ENCODE data around the gene VTI1A. TPM values are rescaled to one million over a fixed set of nuclear protein-coding genes. Genes with fewer than 3 reads are reported as not detected.

Gene VTI1A
- total RNA-seq, 2 experiments from 2014 or later = 27.1 to 33.4 TPM

DNA sequence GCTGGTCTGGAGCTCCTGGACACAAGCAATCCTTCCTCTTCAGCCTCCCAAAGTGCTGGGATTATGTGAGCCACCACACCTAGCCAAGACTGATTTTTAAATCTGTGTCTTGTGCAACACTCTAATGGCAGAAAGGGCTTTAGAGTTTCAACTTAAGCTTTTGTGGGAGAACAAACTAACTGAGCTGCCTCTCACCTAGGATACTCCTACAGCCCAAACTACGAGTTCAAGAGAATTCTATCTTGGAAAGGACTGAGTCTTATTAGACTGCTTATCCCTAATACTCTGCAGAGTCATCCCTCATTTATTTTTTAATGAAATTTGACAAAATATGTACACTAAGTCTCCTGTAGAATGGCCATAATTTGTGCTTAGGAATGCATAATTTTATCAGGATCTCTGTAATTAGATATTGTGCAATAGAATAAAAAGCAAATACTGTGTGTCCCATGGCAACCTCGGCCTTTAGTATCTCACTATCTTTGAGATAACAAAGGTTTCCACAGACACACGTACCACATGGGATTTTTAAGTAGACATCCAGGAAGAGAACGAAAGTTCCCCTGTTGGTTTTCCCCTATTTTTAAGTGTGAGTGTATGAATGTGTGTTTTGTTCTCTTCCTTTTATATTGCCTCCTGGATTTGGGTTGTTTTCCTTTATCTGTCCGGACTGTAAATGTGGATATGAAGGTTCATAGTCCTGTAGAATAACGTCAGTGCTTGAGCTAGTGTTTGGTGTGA lies 303.6 kb downstream of the VTI1A start:
- Mint-ChIP-seq H3K27me3 (no peaks in the 10 kb centered on the region), H3K9me3 (ENCODE audit: low read depth) (no peaks in the 10 kb centered on the region), H3K27ac (no peak overlapping the region), H3K4me1 (no peaks in the 10 kb centered on the region), H3K36me3 (ENCODE audit: low read depth) (peaks cover 7% of the 10 kb centered on the region), H3K4me3 (no peak overlapping the region)
- DNase-seq (no peak), ATAC-seq (no peak)
- ChIA-PET POLR2A (no interaction called here), CTCF (interaction anchor here (0.7 to 0.9 kb wide), 2 partner anchors 36 to 366 kb away, joined by 3 to 4 read pairs; no protein-coding TSS in a partner anchor)
- intact Hi-C loops (cut with DNase I, micrococcal nuclease) = no loop called here

DNA sequence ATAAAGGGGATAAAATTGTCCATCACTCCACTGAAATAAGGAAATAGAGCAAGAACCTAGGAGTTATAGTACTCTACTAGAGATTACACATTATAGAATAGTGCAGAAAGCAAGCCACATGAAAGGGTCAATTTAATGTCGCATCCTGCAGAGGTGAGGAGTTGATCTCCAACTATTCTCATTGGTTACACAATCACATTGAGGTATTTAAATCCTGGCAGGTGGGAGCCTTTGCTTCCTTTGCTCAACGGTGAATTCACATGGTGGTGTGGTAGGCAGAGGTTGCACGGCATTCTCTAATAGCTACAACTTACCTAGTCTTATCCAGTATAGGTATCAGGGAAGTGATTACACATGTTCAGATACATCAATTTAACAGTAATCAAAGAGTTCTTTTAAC lies 304.6 kb downstream of the VTI1A start:
- Mint-ChIP-seq H3K27me3 (no peaks in the 10 kb centered on the region), H3K9me3 (ENCODE audit: low read depth) (no peaks in the 10 kb centered on the region), H3K27ac (no peak overlapping the region), H3K36me3 (ENCODE audit: low read depth) (peaks cover 7% of the 10 kb centered on the region), H3K4me3 (no peak overlapping the region), H3K4me1 (no peaks in the 10 kb centered on the region)
- DNase-seq (no peak), ATAC-seq (no peak)
- intact Hi-C loops (cut with DNase I, micrococcal nuclease) = no loop called here
- ChIA-PET CTCF (interaction anchor here (0.7 kb wide), 1 partner anchor 365 kb away, joined by 3 read pairs; no protein-coding TSS in a partner anchor), POLR2A (no interaction called here)

DNA sequence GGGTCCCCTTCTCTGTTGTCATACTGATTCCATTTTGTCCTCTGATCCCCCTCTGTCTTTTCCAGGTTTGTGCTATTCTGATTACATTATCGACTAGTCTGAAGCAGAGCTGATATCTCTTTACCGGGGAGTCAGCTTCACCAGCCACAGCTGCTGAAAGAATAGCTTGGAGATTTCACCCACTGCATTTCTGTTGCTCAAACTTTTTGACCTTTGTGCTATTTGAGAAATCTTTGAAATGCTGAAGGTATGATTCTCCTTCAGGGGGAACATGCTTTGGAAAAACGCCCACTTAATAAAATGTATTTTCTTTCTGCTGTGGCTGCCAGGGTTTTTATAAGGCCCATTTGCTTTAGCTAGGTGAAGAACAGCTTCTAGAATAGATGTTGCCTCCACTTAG lies 305.3 kb downstream of the VTI1A start:
- H3K4me3 Mint-ChIP-seq = no peak overlapping the region
- intact Hi-C loops (cut with DNase I, micrococcal nuclease) = no loop called here
- no peaks in the 10 kb centered on the region for H3K27me3 Mint-ChIP-seq
- DNase-seq (no peak), ATAC-seq (no peak)
- ChIA-PET POLR2A (no interaction called here), CTCF (interaction anchor here (0.9 kb wide), 1 partner anchor 11 kb away, joined by 3 read pairs; no protein-coding TSS in a partner anchor)
- H3K27ac Mint-ChIP-seq = no peak overlapping the region
- H3K9me3 Mint-ChIP-seq (ENCODE audit: low read depth) = no peaks in the 10 kb centered on the region
- peaks cover 9% of the 10 kb centered on the region for H3K36me3 Mint-ChIP-seq (ENCODE audit: low read depth)
- H3K4me1 Mint-ChIP-seq = no peaks in the 10 kb centered on the region

DNA sequence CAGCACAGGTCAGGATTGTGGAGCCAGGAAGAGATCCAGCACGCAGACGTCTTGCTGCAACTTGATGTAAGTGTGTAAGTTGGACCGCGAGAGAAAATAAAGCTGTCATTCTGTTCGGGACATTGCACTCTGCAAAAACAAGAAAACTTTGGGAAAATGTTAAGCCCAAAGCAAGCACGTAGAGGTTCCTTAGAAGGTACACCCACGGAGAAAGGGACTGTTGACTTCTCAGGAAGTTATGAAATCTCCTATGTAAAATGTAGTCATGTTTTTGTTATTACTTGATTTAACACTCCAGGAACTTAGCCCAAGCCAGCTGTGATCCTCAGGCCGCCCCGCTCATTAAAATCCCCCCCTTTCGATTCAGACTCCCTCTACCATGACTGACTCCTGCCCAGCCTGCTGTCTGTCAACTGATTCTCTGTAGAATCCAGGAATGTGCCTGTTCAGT lies 307.0 kb downstream of the VTI1A start:
- DNase-seq (no peak), ATAC-seq (no peak)
- Mint-ChIP-seq H3K4me3 (no peak overlapping the region), H3K36me3 (ENCODE audit: low read depth) (peaks cover 11% of the 10 kb centered on the region), H3K4me1 (no peaks in the 10 kb centered on the region), H3K27ac (no peak overlapping the region), H3K9me3 (ENCODE audit: low read depth) (no peaks in the 10 kb centered on the region), H3K27me3 (no peaks in the 10 kb centered on the region)
- CTCF ChIA-PET = no interaction called here
- intact Hi-C loops (cut with DNase I, micrococcal nuclease) = no loop called here
- POLR2A ChIA-PET = no interaction called here

DNA sequence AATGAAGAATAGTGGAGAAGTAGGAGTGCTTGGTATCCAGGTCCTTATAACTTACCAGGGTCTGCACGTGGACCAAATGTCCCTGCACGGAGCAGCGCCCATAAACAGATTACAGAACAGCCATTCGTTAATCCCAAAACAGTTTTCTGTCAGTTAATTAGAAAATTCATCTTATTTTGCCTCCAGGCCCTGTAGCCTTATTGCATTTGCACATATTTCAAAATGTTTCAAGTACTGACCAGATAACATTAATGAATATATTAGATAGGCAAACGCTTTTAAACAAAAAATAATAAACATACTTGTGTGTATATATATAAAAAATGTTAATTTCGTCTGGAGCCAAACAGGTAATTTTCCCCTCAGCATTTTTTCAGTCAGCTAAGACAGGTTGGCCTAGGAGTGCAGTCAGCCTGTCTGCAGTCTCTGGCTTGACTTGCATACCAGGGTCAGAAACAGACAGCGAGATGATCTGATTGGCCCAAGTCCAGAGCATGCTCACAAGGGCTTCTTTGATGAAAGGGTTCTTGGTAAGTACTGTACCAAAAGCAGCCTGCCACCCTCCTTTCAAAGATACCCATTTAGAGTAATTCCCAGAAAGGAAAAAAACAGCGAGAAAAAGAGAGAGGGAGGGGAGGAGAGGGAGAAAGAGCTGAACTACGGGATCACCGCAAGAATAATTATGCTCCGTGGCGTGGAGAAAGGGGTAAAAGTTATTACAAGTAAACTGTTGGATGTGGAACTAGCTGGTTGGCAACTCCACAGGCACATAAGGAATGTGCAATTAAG lies 308.6 kb downstream of the VTI1A start:
- intact Hi-C loops (cut with DNase I, micrococcal nuclease) = no loop called here
- POLR2A ChIA-PET = no interaction called here
- no peaks in the 10 kb centered on the region for H3K4me1 Mint-ChIP-seq

DNA sequence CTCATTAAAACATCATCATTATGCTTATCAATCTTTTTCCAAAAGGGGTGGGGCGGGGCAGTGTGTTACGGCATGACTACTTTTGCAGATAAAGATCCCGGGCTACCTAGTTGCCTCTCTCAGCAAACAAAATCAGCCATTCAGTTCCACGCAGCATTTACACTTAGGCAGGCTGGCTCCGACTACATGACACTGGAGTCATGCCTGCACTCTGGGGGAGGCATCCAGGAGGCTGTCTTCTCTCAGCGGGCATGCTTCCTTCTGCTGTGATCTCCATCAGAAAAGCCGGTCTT lies 309.2 kb downstream of the VTI1A start:
- POLR2A ChIA-PET = no interaction called here
- intact Hi-C loops (cut with DNase I, micrococcal nuclease) = no loop called here
- H3K4me3 Mint-ChIP-seq = no peak overlapping the region
- ATAC-seq = no peak
- no peak overlapping the region for H3K27ac Mint-ChIP-seq
- no peaks in the 10 kb centered on the region for H3K9me3 Mint-ChIP-seq (ENCODE audit: low read depth)
- no peaks in the 10 kb centered on the region for H3K4me1 Mint-ChIP-seq
- CTCF ChIA-PET = no interaction called here
- peaks cover 8% of the 10 kb centered on the region for H3K36me3 Mint-ChIP-seq (ENCODE audit: low read depth)
- H3K27me3 Mint-ChIP-seq = no peaks in the 10 kb centered on the region
- DNase-seq = no peak

More for the DNA sequence above, 308.6 kb downstream of the VTI1A start:
- H3K4me3 Mint-ChIP-seq = no peak overlapping the region
- CTCF ChIA-PET = no interaction called here
- no peaks in the 10 kb centered on the region for H3K27me3 Mint-ChIP-seq
- H3K9me3 Mint-ChIP-seq (ENCODE audit: low read depth) = no peaks in the 10 kb centered on the region
- DNase-seq (no peak), ATAC-seq (no peak)
- H3K36me3 Mint-ChIP-seq (ENCODE audit: low read depth) = peaks cover 8% of the 10 kb centered on the region
- no peak overlapping the region for H3K27ac Mint-ChIP-seq

DNA sequence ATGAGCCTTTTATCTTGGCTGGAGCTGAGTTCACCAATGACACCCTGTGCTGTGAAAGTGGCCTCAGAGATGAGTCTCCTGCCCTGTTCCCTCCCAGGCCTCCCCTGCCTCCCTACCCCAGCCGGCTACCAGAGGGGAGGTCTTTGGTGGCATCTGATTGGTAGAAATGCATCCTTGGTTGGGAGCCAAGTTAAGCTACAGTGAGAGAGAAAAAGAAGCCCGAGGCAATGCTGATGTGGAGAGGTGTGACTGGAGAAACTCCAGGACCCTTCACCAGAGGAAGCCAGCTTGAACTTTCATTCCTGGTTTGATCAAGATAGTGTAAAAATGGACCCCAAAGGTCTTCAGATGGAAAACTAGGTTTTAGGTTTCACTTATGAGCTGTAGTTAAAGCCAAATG lies 311.9 kb downstream of the VTI1A start:
- CTCF ChIA-PET = interaction anchor here (0.6 kb wide), 1 partner anchor 817 kb away, joined by 3 read pairs; no protein-coding TSS in a partner anchor

DNA sequence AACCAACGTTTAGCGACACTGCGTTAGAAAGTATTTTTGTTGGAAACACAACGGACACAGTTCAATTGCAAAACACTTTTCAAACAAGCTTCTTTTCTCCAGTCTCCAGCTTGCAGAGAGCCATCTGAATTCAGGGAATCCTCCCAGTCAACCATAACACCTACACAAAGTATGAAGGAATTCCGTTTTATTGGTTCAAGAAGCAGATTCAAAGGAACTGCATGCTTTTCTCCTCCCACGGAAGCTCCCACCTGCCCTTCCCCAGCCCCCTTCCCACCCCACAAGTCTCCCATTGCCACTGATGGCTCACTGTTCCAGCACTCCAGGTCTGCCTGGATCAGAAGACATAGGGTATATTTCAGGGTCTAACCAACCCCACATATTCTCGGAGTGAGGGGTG lies 312.5 kb downstream of the VTI1A start:
- H3K36me3 Mint-ChIP-seq (ENCODE audit: low read depth) = peaks cover 4% of the 10 kb centered on the region
- CTCF ChIA-PET = interaction anchor here (0.6 kb wide), 1 partner anchor 817 kb away, joined by 3 read pairs; no protein-coding TSS in a partner anchor
- no peak for ATAC-seq
- H3K9me3 Mint-ChIP-seq (ENCODE audit: low read depth) = no peaks in the 10 kb centered on the region
- H3K27ac Mint-ChIP-seq = no peak overlapping the region
- no peak overlapping the region for H3K4me3 Mint-ChIP-seq
- no peaks in the 10 kb centered on the region for H3K27me3 Mint-ChIP-seq
- intact Hi-C loops (cut with DNase I, micrococcal nuclease) = no loop called here
- no peak for DNase-seq
- H3K4me1 Mint-ChIP-seq = no peaks in the 10 kb centered on the region
- POLR2A ChIA-PET = no interaction called here

More for the DNA sequence above, 311.9 kb downstream of the VTI1A start:
- no peaks in the 10 kb centered on the region for H3K27me3 Mint-ChIP-seq
- H3K36me3 Mint-ChIP-seq (ENCODE audit: low read depth) = peaks cover 8% of the 10 kb centered on the region
- H3K4me1 Mint-ChIP-seq = no peaks in the 10 kb centered on the region
- ATAC-seq (no peak), DNase-seq (no peak)
- no peak overlapping the region for H3K27ac Mint-ChIP-seq
- intact Hi-C loops (cut with DNase I, micrococcal nuclease) = no loop called here
- POLR2A ChIA-PET = no interaction called here
- no peak overlapping the region for H3K4me3 Mint-ChIP-seq
- H3K9me3 Mint-ChIP-seq (ENCODE audit: low read depth) = no peaks in the 10 kb centered on the region

DNA sequence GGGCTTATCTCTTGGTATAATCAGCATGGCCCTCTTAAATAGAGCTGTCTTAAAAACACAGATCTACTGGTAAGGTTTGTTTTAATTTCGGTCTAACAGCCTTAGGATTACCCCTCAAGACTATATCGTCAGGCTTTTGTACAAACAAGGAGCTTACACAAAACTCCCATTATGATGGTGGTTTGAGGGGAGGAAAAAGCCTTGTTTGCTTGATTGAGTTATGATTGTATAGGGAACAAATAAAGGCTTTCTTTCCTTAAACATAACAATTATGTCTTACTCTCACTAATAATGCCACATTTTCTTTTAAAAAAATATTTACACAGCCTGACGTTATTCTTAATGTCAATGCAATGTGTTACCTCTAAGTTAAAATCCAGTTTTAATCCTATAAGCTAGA lies 314.2 kb downstream of the VTI1A start:
- Mint-ChIP-seq H3K36me3 (ENCODE audit: low read depth) (peaks cover 3% of the 10 kb centered on the region), H3K9me3 (ENCODE audit: low read depth) (no peaks in the 10 kb centered on the region), H3K4me1 (no peaks in the 10 kb centered on the region), H3K27me3 (no peaks in the 10 kb centered on the region), H3K27ac (no peak overlapping the region), H3K4me3 (no peak overlapping the region)
- CTCF ChIA-PET = no interaction called here
- DNase-seq = no peak
- intact Hi-C loops (cut with DNase I, micrococcal nuclease) = no loop called here
- POLR2A ChIA-PET = no interaction called here
- no peak for ATAC-seq

DNA sequence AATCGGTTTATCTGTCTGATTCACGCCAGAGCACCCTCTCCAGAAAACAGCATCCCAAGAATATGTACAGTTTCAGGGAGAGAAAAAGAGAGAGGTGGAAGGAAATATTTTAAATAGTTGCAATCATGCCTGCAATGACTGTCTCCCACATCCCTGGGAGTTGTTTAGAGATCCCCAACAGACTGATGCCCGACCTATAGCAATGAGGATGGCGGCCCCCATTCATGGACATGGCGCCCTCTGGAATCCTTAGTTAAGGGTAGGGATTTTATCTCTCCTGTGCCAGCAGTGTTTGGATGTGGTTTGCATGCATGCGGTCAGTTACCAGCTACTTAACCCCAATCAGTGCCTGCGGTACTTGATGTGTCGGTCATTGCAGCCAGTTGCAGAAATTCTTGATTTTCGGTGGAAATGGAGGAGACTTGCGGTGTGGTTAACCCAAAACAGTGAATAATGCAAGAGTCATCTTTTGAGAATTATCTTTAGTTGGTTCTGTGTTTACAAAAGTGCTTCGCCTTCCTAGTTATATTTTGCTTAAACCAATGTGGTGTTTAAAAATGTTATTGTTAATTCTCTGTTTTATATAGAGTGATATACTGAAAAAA lies 317.0 kb downstream of the VTI1A start:
- DNase-seq = no peak
- Mint-ChIP-seq H3K9me3 (ENCODE audit: low read depth) (no peaks in the 10 kb centered on the region), H3K36me3 (ENCODE audit: low read depth) (peaks cover 2% of the 10 kb centered on the region), H3K27ac (no peak overlapping the region), H3K4me3 (no peak overlapping the region), H3K4me1 (no peaks in the 10 kb centered on the region), H3K27me3 (no peaks in the 10 kb centered on the region)
- POLR2A ChIA-PET = no interaction called here
- ATAC-seq = no peak
- intact Hi-C loops (cut with DNase I, micrococcal nuclease) = no loop called here
- CTCF ChIA-PET = no interaction called here

DNA sequence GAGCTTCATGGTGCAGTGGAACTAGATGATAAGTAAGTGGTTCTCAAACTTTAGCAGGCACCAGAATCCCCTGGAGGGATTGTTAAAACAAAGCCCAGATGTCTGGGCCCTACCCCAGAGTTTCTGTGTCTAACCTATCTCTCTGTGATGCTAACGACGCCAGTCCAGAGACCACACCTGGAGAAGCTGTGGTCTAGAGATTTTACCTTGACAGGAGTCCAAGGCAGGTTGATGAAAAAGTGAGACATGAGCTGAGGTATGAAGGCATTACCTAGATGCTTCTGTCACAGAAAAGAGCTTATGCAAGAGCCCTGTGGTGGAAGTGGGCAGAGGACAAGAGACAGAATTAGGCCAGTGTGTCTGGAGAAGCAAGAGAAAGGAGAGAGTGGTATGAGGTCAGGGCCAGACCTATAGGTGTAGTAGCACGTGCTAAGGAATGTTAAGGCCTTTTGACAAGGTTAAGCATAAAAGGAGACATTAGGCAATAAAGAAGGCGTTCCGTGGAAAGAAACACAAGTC lies 318.8 kb downstream of the VTI1A start:
- ATAC-seq = no peak
- peaks cover 2% of the 10 kb centered on the region for H3K36me3 Mint-ChIP-seq (ENCODE audit: low read depth)
- no peaks in the 10 kb centered on the region for H3K9me3 Mint-ChIP-seq (ENCODE audit: low read depth)
- DNase-seq = no peak
- H3K4me1 Mint-ChIP-seq = no peaks in the 10 kb centered on the region
- POLR2A ChIA-PET = no interaction called here
- H3K27ac Mint-ChIP-seq = no peak overlapping the region
- CTCF ChIA-PET = no interaction called here
- H3K4me3 Mint-ChIP-seq = no peak overlapping the region
- no peaks in the 10 kb centered on the region for H3K27me3 Mint-ChIP-seq
- intact Hi-C loops (cut with DNase I, micrococcal nuclease) = no loop called here

DNA sequence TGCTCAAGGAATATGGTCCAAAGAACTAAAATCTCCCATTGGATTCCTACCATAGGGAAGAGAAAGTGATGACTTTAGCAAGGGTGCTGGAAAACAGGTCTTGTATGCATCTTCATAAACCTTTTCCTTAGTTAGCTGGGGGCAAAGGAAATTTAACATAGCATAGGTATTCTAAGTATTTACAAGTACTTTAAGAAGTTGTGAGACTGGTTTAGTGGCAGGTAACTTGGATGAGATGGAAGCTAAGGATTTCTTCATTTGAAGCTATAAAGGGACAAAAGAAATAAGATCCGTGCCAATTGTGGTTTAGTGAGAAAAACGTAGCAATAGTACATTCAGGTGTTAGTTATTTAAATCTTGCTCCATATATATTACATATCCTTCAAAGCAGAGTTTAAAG lies 319.6 kb downstream of the VTI1A start:
- no peaks in the 10 kb centered on the region for H3K27me3 Mint-ChIP-seq
- intact Hi-C loops (cut with DNase I, micrococcal nuclease) = no loop called here
- no peak for ATAC-seq

More for the DNA sequence above, 319.6 kb downstream of the VTI1A start:
- Mint-ChIP-seq H3K4me1 (no peaks in the 10 kb centered on the region), H3K36me3 (ENCODE audit: low read depth) (peaks cover 10% of the 10 kb centered on the region), H3K4me3 (no peak overlapping the region), H3K9me3 (ENCODE audit: low read depth) (peaks cover 1% of the 10 kb centered on the region), H3K27ac (no peak overlapping the region)
- ChIA-PET CTCF (no interaction called here), POLR2A (no interaction called here)
- no peak for DNase-seq
